ENCODE measurements around the gene PDE4B.

- TF ChIP-seq, protein P1, sequence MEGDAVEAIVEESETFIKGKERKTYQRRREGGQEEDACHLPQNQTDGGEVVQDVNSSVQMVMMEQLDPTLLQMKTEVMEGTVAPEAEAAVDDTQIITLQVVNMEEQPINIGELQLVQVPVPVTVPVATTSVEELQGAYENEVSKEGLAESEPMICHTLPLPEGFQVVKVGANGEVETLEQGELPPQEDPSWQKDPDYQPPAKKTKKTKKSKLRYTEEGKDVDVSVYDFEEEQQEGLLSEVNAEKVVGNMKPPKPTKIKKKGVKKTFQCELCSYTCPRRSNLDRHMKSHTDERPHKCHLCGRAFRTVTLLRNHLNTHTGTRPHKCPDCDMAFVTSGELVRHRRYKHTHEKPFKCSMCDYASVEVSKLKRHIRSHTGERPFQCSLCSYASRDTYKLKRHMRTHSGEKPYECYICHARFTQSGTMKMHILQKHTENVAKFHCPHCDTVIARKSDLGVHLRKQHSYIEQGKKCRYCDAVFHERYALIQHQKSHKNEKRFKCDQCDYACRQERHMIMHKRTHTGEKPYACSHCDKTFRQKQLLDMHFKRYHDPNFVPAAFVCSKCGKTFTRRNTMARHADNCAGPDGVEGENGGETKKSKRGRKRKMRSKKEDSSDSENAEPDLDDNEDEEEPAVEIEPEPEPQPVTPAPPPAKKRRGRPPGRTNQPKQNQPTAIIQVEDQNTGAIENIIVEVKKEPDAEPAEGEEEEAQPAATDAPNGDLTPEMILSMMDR (conservative IDR thresholded peaks at IDR 0.05 in 1 of 2, IDR thresholded peaks at IDR 0.05 in 1 of 2; ENCODE audit: extremely low read depth in 1 of 2, insufficient read depth in 1 of 2, low read depth in 1 of 2, low read length in 2 of 2), result no peak
- no peak for TF ChIP-seq EZH2 (IDR thresholded peaks at IDR 0.05; ENCODE audit: borderline replicate concordance, low read length)
These were observed 602.7 kb downstream of the PDE4B start for GRCh38 chr1:66395202-66396061.
